Measurements from ENCODE around the gene PSD4. TPM values are rescaled to one million over a fixed set of nuclear protein-coding genes. Genes with fewer than 3 reads are reported as not detected.

Gene PSD4
- total and polyA plus RNA-seq, 2 of the 4 experiments (the other 2 are of a cell fraction), result 0.36 to 0.70 TPM

DNA sequence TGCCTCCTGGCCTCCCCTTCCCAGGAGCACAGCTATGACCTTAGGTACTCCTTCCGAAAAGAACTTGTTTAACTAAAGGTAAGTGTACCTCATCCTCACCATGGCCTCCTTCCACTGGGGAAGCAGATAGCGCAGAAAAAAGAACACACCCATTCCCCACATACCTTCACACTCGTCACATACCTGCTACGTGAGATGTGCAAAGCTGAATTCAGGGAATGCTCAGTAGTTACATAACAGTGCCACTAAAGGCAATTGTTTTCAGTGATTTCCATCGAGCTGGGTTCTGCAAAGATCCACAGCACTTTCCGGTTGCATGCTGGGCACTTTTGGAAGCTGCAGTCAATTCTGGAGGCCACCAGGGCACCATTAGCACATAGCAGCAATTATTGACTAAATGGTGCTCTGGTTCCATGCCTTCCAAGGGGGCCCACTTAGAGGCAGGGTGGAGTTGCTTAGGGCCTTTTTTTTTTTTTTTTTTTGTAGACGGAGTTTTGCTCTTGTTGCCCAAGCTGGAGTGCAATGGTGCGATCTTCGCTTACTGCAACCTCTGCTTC, 63.9 kb downstream of the PSD4 start (continued):
- no peak for TF ChIP-seq RCOR1 (IDR thresholded peaks at IDR 0.05; ENCODE audit: insufficient replicate concordance, low read length)
- no peak for TF ChIP-seq MXI1 (IDR thresholded peaks at IDR 0.05; ENCODE audit: borderline replicate concordance, low read depth, low read length)
- TF ChIP-seq MAZ (IDR thresholded peaks at IDR 0.05; ENCODE audit: borderline replicate concordance, low read depth, low read length), result no peak
- no peak for TF ChIP-seq CEBPB (IDR thresholded peaks at IDR 0.05; ENCODE audit: low read depth, low read length)
- no peak for TF ChIP-seq BHLHE40 (IDR thresholded peaks at IDR 0.05; ENCODE audit: low read depth, low read length)
